Glomerular endothelial cell (primary cell): ENCODE data around the gene PFN2. TPM values are rescaled to one million over a fixed set of nuclear protein-coding genes. Genes with fewer than 3 reads are reported as not detected.
A peak's percentile ranks its signal among the peaks of the same experiment; 100 is the strongest.
"Not testable (repeated sequence)": the region's sequence is repeated elsewhere in the genome, so short reads cannot be mapped to it uniquely, and the experiment has no call there.

ENCODE experiments used
- DNase-seq: peaks from one replicate; pipeline ENCODE4 v3.0.0-alpha.2; 2011; ENCODE audit warnings: low read depth, low spot score; ENCODE audit errors: extremely low read depth
- total RNA-seq: library from RNA; depleted of rRNA; stranded (reverse); fragments of >200 nt; gene quantifications from 2 replicates; pipeline ENCODE4 v1.2.3, GENCODE V29; 2015

Gene PFN2
- total RNA-seq, 1 donor from 2014 or later = 94.9 TPM

DNA sequence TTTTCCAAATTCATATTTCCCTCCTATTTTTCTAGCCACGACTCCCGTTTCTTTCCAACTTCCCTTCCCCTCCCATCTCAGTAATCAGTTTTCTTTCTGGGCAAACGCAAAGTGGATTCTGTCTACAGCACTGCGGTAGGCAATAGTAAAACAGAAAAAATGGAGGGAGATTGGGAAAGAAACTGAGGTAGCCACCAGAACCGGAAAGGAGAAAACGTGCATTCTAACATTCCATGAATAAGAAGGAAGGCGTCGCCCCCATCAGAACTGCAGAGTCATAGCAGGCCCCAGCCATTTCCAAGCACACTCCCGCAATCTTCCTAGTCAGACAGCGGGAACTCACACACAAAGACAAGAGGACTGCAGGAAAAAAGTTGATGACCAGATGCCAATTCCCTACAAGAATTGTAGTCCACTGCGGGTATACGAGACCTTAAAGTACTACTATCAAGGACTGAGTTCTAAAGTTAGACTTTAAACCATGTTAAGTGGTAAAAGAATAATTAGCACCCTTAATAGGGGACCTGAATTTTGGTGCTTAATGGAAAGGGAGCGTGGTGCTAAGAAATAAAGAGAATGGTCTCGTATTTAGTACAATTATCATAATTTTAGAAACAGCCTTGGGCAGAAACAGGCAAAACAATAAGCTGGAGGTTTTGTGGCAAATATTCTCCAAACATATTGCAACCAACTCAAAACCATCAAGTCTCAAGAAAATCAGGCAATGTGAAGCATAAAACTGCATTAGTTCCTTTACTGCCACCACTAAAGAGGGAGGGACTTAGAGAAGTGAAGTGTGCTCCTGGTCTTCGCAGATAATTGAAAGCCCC, 1.4 kb downstream of the PFN2 start:
- DNase-seq = peak; percentile 29

DNA sequence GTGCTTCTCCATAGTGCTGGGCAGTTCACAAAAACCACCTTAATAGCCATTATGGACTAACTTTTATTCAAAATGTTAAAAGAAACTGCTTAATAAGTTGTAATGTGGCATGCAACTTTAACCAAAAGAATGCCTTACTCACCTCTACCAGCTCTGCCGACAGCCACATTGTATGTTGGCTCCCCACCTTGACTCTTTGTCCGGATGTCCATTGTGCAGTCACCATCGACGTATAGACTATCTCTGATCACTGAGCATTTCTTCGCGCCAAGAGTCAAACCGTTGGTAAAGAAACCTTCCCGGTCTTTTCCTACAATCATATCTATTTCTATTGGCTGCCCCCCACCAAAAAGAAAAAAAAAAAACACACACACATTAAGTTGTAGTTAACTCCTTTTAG, 2.5 kb downstream of the PFN2 start:
- DNase-seq = no peak

DNA sequence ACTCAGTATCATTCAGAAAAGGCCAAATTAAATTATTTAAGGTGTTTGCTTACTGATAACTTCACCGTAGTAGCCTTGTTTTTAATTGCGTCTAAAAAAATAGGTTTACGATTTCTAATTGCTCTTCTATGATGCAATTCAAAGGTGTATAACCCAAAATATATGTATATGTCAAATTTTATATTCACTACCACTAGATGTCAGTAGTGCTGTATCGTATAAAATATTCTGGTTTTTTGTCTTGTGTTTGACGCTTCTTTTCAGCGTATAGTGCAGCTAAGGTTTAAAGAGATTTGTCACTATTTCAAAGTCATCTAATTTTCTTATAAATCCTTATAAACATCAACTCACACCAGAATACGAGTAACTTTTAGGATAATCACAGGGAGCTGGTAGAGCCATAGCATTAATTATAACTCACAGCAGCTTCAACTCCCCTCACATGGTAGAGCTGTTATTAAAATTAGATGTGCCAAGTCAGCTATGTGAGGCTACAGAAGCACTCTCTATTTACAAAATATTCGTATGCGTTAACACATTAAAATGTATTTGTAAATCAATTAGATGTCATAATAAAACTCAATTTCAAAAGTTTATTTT, 3.5 kb downstream of the PFN2 start:
- DNase-seq = peak; percentile 29

DNA sequence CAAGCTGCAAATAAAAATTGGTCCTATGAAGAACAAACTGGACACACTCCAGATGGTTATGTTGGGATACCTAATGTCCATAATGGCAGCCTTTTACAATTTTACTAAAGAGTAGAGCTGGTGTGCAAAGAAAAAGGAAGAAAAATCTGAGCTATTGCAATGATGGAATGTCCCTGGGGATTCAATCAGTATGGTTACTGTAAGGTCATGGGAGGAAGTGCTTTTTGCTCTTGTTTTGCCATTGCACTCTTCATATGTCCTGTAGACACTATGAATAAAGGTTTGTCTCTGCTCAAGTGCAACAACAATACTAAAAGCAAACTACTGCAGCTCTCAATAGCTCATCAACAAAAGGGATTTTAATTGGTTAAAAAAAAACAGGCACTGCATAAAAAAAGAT, 5.4 kb downstream of the PFN2 start:
- no peak for DNase-seq

DNA sequence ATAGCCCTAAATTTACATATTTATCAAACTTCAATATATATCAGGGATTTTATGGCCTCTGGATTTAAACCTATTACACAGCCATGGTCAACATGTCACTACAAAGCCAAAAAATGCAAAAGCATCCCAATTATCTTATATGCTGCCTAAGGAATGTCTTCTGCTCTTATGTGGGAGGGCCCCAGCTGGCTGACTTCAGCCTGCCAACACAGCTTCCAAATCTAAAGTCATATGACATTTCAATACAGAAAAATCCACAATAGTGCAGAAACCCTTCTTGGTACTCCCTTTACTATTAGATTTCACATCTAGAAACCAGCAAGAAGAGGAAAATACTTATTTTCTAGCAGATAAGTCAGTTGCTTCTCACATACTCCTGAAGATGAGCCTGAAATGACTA, 6.4 kb downstream of the PFN2 start:
- no peak for DNase-seq

DNA sequence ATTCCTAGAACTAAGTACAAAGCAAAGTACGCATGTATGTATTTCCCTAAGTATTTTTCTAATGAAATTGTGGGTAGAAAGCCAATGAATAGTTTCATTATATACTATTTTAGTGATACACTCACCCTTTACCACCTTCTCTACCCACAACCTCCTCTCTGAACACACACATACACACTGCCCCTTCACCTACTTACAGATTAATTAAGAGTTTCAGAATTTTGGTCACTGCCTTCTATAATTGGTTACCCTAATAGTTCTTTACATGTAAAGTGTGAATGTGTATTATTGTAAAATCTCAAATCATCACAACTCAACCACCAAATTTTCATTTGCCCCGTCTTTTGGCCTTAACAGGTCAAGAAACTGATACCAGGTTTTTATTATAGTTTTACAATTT, 7.2 kb downstream of the PFN2 start:
- no peak for DNase-seq

DNA sequence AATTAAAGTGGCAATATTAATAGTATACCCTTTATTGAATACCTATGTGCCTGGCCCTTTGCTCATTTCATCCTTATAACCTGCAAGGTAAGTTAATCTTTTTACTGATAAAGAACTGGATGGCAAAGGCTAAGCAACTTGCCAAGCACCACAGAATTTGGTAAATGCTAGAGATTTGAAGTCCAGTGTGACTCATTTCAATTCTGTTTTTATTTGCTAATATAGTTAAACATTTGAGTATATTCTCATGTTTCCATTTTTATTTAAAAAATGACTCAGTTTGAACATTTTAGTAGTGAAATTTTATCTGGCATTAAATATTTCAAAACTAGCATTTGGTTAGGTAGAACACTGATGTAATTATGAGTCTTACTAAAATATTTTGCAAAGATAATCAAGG, 11.3 kb downstream of the PFN2 start:
- DNase-seq = no peak

DNA sequence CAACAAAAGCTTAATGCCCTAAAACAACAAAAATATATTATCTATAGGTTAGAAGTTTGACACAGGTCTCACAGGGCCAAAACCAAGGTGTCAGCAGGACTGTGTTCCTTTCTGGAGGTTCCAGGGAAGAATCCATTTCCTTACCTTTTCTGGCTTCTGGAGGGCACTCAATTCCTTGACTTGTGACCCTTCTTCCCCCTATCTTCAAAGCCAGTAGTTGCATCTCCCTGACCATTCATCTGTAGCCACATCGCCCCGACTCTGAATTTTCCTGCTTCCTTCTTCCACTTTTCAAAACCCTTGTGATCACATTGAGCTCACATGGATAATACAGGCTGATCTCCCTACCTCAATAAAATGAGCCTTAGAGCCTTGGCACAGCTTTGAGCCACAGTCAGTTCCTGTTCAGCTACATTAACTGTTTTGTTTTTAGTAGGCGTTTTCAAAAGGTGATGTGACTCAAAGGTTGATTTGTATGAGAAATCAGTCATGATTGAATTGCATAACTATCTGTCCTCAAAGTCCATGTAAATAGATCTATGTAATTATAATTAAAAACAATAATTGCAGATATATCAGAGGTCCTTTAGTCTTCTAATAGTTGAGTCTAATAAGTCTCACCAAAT, 12.4 kb downstream of the PFN2 start:
- DNase-seq = no peak

DNA sequence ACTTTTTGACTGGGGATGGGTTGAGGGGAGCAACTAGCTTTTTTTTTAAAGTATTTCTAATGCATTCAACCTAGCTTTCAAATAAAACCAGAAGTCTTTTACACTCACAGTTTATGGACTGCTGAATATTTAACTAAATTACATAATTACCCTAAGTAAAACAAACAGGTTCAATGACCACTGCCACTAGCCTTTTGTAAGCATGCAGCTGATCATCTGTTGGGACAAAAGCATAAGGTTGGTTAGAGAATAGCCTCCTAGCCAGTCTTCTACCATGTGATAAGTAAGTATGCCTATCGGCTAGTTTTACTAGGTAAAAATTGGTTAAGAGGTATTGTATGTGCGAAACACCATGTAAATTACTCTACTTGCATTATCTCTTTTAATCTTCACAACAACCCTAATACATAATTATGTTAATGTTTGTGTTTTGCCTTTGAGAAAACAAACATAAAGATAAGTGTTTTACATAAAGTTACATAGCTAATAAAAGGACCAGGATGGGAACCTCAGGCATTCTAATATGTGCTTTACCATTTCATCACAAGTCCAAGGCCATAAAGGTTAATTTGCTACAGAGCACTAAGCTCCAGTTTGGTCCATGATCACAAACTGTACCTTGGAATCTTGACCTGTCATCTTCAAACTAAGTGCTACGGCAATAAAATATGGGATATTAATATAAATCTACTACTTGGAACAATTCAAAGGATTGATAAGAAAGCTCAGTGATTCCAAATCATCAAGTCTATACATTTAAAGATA, 13.2 kb downstream of the PFN2 start:
- DNase-seq = no peak

DNA sequence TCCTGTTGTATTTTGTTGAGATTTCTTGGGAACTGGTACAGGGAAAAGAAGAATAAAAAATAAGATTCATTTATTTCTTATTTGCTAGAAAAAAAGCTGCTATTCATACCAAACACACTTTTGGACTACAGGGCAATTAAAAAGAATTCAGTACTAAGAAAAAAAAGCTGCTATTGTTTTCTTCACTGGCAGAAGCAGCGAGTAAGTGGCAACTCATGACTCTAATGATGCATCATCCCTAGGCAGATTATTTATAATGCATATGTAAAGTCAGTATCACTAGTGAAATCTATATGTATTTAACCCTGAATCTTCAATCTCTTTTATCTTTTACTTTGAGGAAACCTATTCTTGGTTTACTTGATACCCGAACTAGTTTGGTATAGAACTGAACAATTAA, 15.2 kb downstream of the PFN2 start:
- DNase-seq = no peak

DNA sequence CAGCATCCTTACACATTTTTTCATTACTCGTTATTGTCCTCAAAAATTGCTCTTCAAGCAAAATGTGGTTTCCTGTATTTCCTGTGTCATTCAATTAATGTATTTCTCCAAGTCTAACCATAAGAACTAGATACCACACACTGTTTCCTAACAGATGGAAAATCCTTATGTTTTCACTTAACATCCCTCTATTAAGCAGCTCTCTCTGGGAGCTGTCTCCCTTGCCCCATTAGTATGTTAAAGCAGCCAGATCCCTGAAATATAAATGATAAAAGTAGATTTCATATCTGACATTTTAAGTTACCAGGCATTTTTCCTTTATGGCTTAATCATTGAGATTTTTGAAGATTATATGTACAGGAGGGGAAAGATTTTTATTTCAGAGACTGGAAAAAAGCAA, 15.9 kb downstream of the PFN2 start:
- DNase-seq = no peak

DNA sequence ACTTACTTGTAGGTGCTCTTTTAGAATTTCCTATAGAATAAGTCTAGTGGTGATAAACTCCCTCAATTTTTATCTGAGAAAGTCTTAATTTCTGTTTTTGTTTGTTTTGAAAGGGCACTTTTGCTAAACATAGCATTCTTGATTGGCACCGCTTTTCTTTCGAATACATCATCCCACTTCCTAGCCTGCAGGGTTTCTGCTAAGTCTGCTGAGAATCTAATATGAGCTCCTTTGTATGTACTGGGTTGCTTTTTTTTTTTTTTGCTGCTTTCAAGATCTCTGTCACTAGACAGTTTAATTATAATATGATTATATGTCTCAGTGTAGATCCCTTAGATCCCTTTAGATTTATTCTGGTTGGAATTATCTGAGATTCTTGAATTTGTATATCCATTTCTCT, 21.5 kb downstream of the PFN2 start:
- DNase-seq = no peak

DNA sequence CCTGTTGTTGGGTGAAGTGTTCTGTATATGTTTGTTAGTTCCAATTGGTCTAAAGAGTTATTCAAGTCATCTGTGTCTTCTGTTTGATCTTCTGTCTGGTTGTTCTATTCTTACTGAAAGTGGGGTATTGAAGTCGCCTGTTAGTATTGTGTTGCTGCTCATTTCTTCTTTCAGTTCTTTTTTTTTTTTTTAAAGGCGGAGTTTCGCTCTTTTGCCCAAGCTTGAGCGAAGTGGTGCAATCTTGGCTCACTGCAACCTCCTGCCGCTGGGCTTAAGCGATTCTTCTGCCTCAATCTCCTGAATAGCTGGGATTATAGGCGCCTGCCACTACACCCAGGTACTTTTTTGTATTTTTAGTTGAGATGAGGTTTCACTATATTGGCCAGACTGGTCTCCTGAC, 23.5 kb downstream of the PFN2 start:
- DNase-seq = no peak

DNA sequence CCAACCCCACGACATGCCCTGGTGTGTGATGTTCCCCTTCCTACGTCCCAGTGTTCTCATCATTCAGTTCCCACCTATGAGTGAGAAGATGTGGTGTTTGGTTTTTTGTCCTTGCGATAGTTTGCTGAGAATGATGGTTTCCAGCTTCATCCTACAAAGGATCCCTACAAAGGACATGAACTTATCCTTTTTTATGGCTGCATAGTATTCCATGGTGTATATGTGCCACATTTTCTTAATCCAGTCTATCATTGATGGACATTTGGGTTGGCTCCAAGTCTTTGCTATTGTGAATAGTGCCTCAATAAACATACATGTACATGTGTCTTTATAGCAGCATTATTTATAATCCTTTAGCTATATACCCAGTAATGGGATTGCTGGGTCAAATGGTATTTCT, 26.7 kb downstream of the PFN2 start:
- not testable (repeated sequence) for DNase-seq

DNA sequence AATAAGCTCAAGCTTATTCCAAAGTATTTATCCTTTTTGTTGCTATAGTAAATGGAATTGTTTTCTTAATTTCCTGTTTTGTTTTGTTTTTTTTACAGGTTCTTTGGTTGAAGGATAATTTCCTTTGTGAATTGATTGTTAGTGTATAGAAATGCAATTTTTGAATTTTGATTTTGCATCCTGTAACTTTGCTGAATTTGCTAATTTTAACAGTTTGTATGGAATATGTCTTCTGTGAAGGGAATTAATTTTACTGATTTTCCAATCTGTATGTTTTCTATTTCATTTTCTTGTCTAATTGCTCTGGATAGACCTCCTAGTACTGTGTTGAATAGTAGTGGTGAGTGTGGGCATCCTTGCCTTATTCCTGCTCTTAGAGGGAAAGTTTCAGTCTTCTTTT, 28.3 kb downstream of the PFN2 start:
- DNase-seq = no peak

DNA sequence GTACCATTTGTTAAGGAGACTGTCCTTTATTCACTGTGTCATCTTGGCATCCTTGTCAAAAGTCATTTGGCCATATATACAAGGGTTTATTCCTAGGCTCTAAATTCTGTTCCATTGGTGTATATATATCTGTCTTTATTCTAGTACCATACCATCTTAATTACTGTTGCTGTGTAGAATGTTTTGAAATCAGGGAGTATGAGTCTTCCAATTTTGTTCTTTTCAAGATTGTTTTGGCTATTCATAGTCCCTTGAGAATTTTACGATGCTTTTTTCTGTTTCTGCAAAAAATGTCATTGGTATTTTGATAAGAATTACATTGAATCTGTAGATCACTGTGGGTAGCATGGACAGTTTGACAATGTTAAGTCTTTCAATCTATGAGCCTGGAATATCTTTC, 28.7 kb downstream of the PFN2 start:
- DNase-seq = no peak

DNA sequence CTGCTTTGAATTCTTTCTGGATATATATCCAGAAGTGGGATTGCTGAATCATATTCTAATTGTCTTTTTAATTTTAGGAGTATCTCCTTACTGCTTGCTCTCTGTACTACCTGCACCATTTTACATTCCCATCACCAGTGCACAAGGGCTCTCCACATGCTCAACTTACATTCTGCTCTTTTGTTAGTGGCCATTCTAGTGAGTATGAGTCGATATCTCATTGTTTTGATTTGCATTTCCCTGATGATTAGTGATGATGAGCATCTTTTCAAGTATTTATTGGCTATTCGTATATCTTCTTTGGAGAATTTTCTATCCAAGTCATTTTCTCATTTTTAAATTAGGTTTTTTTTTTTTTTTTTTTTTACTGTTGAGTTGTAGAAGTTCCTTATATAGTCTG, 29.5 kb downstream of the PFN2 start:
- DNase-seq = no peak

DNA sequence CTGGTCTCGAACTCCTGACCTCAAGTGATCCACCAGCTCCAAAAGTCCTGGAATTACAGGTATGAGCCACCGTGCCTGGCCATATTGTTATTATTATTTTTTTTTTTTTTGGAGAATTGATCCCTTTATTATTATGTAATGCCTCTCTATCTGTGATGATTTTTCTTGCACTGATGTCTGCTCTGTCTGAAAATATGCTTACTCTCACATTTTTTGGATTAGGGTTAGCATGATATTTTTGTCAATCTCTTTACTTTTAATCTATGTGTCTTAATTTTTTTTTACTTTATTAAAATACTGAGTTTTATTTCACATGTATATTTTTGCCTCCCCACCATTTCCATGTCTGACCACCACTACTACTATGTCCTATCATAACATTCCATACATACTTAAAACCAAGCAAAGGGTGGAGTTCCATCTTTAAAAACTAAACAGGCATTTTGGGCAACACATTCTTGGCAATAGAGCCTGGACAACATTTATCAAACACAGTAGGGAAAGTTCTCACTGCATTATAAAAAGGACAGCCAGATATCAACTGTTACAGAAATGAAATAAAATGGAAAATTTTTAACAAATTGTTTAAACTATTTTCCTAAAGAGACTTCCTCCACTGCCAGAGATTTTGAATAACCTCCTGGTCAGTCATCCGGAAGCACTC, 32.2 kb downstream of the PFN2 start:
- not testable (repeated sequence) for DNase-seq

DNA sequence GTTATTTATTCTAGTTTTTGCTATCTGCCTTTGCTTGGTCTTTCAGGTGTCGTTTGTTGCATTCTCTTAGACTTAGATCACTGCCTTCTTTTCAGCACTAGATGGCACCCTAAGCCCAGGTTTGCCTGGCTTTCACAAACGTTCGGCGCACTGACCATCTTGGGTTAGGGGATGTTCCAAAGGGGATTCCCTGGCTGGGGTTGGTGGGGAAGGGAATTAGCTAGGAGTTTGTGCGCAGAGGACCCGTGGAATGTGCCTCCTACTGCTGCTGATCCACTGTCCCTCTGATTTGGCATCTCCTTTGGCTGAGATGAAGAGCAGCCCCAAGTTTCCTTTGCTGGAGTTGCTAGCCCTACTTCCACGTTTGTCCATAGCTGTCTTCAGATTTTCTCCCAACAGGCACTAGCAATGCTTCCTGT, 33.9 kb downstream of the PFN2 start:
- peak; percentile 37 for DNase-seq

DNA sequence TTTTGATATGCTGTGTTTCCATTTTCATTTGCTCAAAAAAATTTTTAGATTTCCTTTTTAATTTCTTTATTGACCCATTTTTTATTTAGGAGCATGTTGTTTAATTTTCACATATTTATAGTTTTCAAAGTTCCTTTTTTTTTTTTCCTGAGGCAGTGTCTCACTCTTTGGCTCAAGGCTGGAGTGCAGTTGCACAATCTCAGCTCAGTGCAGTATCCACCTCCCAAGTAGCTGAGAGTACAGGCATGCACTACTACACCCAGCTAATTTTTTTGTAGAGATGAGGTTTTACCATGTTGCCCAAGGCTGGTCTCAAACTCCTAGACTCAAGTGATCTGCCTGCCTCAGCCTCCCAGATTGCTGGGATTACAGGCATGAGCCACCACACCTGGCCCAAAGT, 36.2 kb downstream of the PFN2 start:
- DNase-seq = no peak

DNA sequence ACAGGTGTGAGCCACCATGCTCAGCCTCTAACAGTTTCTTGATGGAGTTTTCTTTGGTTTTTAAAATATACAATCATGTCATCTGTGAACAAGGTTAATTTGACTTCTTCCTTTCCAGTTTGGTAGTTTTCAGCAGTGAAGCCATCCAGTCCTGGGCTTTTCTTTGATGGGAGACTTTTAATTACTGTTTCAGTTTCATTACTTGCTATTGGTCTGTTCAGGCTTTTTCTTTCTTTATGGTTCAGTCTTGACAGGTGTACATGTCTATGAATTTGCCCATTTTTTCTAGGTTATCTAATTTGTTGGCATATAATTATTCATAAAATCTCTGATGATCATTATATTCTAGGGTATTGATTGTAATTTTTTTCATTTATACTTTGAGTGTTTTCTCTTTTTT, 36.8 kb downstream of the PFN2 start:
- DNase-seq = no peak
